PC-9 (cell line): ENCODE data around the gene GDE1.

ENCODE experiments used
- CTCF ChIP-seq: fragments of 200-600 bp; sonication (generic); conservative IDR thresholded peaks from 2 replicates; pipeline ENCODE4 v1.6.1; 2017; ENCODE audit warnings: mixed run types, antibody characterized with exemption, mild to moderate bottlenecking, moderate library complexity
- EZH2 ChIP-seq: fragments of 200-600 bp; sonication (generic); IDR thresholded peaks from 2 replicates; pipeline ENCODE4 v1.8.0; 2017; ENCODE audit warnings: antibody characterized with exemption, low read depth

GRCh38 chr16:19521471-19522396 is at the start of gene GDE1:
- TF ChIP-seq EZH2 (no peak), CTCF (peak; percentile 46; the same call in 1 of the 2 replicates)
